GM18907 (cell line): ENCODE results near the gene FAM20A.
"Not testable (repeated sequence)": the region's sequence is repeated elsewhere in the genome, so short reads cannot be mapped to it uniquely, and the experiment has no call there.

Source experiments
- ATAC-seq: cut with Tn5 transposase; IDR thresholded peaks from one replicate; pipeline ENCODE4 v1.9.1; 2021; ENCODE audit warnings: mild to moderate bottlenecking, moderate library complexity; ENCODE audit not compliant: unreplicated experiment

The FAM20A gene

GRCh38 chr17:68591583-68591982, 9.6 kb downstream of the FAM20A start:
- no peak for ATAC-seq

DNA sequence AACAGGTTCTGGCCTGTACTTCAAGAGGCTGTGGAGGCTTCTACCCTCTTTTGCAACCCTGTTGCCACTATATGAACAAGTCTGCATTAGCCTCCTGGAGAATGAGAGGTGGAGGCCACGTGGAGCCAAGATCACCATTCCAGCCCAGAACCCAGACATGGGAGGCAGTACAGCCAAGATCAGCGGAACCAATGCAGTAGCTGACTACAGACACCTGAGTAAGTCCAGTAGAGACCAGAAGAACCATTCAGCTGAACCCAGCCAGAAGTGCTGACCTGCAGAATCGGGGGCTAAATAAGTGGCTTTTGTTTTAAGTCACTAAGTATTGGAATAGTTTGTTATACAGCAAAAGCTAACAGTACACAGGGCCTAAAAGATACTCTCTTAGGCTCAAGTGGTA, 12.1 kb downstream of the FAM20A start:
- ATAC-seq, result no peak

DNA sequence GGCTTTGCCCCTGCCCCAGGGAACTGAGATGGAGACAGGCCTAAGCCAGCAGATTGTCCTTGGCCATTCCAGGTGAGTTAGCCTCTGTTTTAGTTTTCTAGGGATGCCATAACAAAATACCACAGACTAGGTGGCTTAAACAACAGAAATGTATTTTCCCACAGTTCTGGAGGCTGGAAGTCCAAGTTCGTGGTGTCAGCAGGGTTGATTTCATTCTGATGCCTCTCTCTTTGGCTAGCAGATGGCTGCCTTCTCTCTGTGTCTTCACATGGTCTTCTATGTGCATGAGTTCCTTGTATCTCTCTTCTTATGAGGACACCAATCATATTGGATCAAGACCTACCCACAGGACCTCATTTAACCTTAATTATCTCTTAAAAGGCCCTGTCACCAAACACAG, 12.8 kb downstream of the FAM20A start:
- no peak for ATAC-seq

- ATAC-seq, result no peak
Measured at GRCh38 chr17:68587847-68588246, 13.3 kb downstream of the FAM20A start.

GRCh38 chr17:68587026-68587425, 14.1 kb downstream of the FAM20A start:
- ATAC-seq, result no peak

- no peak for ATAC-seq
Measured at GRCh38 chr17:68585643-68586042, 15.5 kb downstream of the FAM20A start.

DNA sequence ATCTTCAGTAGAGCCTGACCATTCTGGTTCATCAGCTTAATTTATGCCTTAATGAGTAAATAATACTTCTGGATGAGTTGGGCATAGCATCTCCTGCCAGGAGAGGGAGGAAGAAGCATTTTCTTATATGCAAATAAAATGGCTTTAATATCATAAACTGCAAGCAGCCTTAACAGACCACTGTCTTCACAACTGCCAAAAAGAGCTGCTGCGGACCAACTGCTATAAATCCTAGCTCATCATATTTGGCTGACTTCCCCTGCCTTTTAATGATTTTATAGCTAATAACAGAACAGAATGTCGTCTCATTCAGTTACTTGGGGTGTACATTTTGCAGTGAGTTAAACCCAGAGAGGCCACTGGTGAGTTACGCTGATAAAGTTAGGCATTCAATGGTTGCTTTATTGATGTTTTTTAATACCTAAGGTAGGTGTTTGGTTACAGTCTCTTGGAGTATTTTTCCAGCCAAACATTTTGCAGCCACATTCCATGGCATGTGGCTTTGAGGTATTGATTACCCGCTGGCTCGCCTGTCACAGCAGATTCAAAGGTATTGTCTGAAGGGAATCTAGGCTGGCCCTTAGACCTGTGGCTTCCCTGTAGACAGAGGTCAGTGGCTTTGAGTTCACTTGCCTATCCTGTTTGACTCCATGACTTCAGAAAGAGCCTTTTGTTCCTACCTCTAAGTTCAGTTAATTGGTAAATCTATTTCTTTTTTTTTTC, 16.4 kb downstream of the FAM20A start:
- ATAC-seq, result no peak

GRCh38 chr17:68582867-68583266, 18.3 kb downstream of the FAM20A start:
- ATAC-seq, result not testable (repeated sequence)

GRCh38 chr17:68581863-68582645, 19.1 kb downstream of the FAM20A start:
- ATAC-seq, result no peak

DNA sequence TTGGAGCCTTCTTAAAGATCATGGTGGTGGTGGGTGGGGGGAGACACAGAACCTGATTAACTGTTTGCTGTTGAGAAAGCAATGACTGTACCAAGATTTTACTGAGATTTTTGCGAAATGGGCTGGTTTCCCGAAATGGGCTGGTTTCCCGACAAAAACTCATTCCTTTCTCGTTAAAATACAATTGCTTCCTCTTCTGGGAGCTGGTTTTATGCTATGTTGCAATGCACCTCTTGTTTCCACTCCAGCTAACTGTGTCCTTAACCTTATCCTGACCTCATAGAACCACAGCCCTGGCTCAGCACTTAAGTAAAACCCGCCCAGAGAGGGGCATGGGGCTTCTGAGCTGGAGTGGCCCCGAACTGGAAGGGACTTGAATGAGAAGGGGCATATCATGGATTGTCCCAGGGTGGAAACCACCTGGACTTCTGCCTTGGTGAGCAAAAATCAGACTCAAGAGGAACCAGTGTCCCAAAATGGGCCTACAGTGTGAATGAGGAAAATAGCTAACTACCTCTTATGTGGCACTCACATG, 20.9 kb downstream of the FAM20A start:
- no peak for ATAC-seq

DNA sequence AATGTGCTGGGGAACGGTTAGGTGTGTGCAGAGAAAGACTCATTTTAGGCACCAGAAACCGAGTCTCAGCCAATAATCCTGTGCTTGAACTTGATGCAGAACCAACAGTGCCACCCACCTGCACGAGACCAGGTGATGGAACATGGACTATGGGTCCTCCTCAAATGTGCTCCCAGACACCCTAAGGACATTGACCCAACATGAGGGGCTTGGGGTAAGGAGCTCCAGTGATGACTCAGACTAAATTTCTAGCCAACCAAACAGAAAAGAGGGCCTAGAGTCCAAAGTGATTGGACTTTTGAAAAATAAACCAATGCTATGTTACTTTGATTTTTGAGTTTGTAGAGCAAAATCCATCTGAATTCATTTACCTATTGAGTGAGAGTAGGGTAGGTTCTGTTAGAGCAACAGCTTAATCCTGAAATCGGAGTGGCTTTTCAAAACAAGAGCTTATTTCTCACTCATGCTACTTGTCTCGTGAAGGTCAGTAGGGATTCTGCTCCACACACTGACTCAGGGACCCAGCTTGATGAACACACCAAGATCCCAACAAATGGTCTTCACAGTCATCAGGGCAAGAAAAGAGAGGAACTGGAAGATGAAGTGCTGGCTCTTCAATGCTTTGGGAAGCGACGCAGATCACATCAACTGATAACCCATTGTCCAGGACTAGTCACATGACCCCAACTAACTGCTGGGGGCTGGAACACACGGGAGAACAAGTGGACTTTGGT, 21.8 kb downstream of the FAM20A start:
- no peak for ATAC-seq

DNA sequence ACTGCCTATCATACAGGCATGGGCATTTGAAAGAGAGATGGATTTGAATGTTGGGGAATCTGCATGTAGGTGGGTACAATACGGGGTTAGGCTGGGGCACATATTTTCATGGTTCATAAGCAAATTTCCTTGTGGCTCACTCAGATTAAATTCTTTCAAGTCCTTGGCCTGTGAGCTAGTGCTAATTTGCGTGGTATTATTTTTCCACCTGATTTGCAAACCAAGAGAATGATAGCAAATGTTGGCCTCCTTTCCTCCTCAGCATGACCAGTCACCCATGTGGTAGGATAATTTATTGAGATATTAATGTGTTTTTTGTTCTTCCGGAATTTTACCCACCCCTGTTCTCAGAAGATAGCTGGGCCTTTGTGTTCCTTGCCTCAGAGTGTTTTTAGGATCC, 22.9 kb downstream of the FAM20A start:
- no peak for ATAC-seq

DNA sequence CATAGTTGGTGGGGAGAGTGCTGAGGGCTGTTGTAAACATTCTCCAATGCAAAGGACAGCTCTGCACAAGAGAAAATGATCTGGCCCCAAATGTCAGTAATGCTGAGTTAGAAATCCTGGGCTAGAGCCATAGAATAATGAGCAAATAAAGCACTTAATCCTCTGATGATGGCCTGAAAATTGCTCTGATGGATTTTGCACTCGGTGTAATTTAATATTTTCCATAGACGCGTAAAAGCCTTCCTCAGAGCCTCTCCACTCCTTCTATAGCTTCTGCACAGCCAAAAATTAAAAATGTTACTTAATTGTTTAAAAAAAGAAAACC, 23.7 kb downstream of the FAM20A start:
- ATAC-seq, result no peak

- ATAC-seq, result no peak
Measured at GRCh38 chr17:68576811-68577496, 24.2 kb downstream of the FAM20A start.

DNA sequence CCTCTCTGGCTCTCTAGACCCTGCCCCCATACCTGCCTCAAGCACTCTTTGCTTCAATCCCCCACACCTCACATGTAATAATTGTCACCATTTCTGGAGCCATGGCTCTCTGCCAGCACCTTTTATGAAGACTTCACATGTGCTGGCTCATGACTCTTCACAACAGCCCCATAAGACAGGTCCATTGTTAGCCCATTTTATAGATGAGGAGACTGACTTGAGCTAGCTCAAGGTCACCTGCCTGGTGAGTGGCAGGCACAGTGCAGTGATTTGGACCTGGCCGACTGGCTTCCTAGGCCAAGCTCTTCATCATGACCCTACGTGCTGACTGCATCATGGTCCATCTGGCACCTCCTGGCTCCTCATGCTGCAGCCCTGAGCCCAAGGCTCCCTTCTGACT, 25.0 kb downstream of the FAM20A start:
- no peak for ATAC-seq

DNA sequence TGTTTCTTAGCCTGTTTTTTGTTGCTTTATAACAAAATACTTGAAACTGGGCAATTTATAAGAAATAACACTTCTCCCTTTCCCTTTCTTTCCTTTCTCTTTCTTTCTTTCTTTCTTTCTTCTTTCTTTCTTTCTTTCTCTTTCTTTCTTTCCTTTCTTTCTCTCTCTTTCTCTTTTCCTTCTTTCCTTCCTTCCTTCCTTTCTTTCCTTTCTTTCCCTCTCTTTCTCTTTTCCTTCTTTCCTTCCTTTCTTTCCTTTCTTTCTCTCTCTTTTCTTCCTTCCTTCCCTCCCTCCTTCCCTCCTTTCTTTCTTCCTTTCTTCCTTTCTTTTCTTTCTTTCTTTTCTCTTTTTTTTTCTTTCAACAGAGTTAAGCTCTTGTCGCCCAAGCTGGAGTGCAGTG, 27.8 kb downstream of the FAM20A start:
- no peak for ATAC-seq

DNA sequence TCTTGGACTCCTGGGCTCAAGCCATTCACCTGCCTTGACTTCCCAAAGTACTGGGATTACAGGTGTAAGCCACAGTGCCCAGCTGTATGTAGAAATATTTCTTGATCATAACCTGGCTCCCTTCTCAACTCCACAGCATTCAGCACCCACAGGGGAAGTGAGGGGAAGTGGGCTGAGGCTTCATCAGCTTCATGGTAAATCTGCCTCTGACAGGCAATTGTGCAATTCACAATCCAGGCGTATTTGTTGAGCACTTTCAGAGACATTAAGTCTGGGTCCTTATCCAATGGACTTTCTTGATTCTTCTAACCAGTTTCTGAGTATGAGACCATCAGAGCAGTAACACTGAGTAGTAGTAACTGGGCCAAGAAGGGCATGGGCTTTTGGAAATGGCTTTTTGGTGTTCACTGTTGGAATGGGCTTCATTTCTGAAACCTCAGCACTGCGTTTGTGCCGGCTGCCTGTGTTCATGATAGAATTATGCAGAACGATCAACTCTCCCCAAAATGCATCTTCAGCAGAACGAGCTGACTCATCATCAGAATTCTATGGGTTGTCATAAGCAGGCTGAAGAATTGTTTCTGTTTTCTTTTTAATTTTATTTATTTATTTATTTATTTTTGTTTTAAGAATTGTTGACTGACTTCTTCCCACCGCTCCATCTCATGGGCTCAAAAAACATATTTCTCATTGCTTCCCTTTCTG, 28.9 kb downstream of the FAM20A start:
- no peak for ATAC-seq

DNA sequence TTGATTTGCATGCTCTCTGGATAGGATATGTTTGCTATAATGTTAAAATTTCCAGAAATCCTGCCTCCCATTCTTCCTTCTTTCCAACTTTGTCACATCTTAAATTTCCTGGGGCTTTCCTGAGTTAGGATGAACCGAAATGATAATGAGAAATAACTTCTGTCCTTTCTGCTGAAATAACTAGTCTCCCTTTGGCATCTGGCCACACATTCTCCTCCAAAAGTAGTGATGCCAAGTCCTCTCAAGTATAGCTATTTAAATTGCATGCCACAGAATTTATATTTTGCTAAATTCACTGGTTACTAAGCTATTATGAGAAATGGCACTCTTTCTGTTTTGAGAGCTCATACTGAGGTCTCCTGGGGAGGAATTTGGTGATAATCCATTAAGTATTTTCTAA, 30.6 kb downstream of the FAM20A start:
- no peak for ATAC-seq

DNA sequence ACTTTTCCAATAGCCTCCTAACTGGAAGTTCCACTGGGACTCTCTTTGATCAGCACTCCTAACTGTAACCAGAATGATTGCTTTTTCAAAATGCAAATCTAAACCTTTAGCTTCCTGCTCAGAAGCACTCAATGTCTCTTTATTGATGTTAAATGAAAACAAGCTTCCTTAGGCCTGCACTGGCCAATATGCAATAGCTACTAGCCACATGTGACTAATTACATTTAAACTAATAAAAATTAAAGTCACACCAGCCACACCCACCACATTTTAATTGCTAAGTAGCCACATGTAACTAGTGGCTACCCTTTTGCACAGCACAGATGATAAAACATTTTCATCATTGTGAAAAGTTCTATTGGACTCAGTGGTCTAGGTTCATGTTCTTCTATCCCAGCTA, 31.8 kb downstream of the FAM20A start:
- no peak for ATAC-seq

DNA sequence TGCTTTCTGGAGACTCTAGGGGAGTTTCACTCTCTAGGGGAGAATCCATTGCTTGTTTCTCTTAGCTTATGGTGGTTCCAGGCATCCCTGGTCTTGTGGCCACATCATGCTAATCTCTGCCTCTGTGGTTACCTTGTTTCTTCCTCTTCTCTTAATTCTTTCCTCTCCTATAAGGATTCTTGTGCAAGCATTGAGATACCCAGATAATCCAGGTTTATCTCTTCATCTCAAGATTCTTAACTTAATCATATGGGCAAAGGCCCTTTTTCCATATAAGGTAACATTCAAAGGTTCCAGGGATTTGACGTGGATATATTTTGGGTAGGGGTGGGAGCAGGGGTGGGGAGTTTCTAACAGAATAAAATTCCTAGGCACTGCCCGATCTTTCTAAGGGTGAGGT, 32.6 kb downstream of the FAM20A start:
- no peak for ATAC-seq

GRCh38 chr17:68567581-68567980, 33.6 kb downstream of the FAM20A start:
- ATAC-seq, result no peak
